SU-DHL-6 (cell line): ENCODE data around the gene E2F7.
A peak's percentile ranks its signal among the peaks of the same experiment; 100 is the strongest.

Experiments
- H2AFZ ChIP-seq: fragments of 200-600 bp; sonication (generic); 2 replicates; pipeline ENCODE4 v1.6.1; 2014; ENCODE audit warnings: low read depth, mild to moderate bottlenecking, moderate library complexity, mixed read lengths, antibody characterized with exemption, low read length; ENCODE audit not compliant: severe bottlenecking
- H3F3A ChIP-seq: fragments of 200-600 bp; shearing (Covaris generic); 2 replicates; pipeline ENCODE4 v1.6.0; 2016; ENCODE audit warnings: antibody characterized with exemption, mild to moderate bottlenecking; ENCODE audit not compliant: insufficient read depth
- H3K27ac ChIP-seq: fragments of 200-600 bp; sonication (generic); 2 replicates; pipeline ENCODE4 v1.5.1; 2016; ENCODE audit warnings: low read depth, mild to moderate bottlenecking, low read length, moderate library complexity, mixed read lengths
- H3K27me3 ChIP-seq: fragments of 200-600 bp; sonication (generic), shearing (Covaris generic); 2 replicates; pipeline ENCODE4 v1.6.0; 2014; ENCODE audit warnings: mild to moderate bottlenecking, low read length
- H3K36me3 ChIP-seq: fragments of 200-600 bp; sonication (generic); 2 replicates; pipeline ENCODE4 v1.6.1; 2014; ENCODE audit warnings: mild to moderate bottlenecking, low read length, mixed read lengths
- H3K4me2 ChIP-seq: fragments of 300-600, 200-600 bp; shearing (Covaris generic), sonication (generic); 2 replicates; pipeline ENCODE4 v1.6.0; 2014; ENCODE audit warnings: low read length, low read depth, mild to moderate bottlenecking; ENCODE audit not compliant: poor library complexity, severe bottlenecking
- H3K4me3 ChIP-seq: fragments of 200-600 bp; sonication (generic); 2 replicates; pipeline ENCODE4 v1.5.1; 2014; ENCODE audit warnings: antibody characterized with exemption, low read length, mild to moderate bottlenecking, mixed read lengths; ENCODE audit not compliant: insufficient read depth, poor library complexity, severe bottlenecking
- H3K79me2 ChIP-seq: fragments of 200-600 bp; sonication (generic); 2 replicates; pipeline ENCODE4 v1.6.1; 2014; ENCODE audit warnings: mild to moderate bottlenecking, low read length, moderate library complexity; ENCODE audit not compliant: insufficient read depth
- H3K9ac ChIP-seq: fragments of 200-600 bp; sonication (generic); 2 replicates; pipeline ENCODE4 v1.7.0; 2014; ENCODE audit warnings: mild to moderate bottlenecking, low read length
- H3K9me2 ChIP-seq: fragments of 200-600 bp; sonication (generic); replicated peaks from 2 replicates; pipeline ENCODE4 v1.6.1; 2014; ENCODE audit warnings: low read length; ENCODE audit not compliant: insufficient read depth
- H3K9me3 ChIP-seq: fragments of 200-600 bp; sonication (generic); 2 replicates; pipeline ENCODE4 v1.6.1; 2014; ENCODE audit warnings: low read length, mixed read lengths; ENCODE audit not compliant: insufficient read depth
- H4K20me1 ChIP-seq: fragments of 200-600 bp; sonication (generic); 2 replicates; pipeline ENCODE4 v1.6.1; 2014; ENCODE audit warnings: low read depth, mild to moderate bottlenecking, antibody characterized with exemption, low read length, moderate library complexity, mixed read lengths
- EZH2phosphoT487 ChIP-seq: fragments of 200-600 bp; sonication (generic), shearing (Covaris generic); conservative IDR thresholded peaks from 2 replicates; pipeline ENCODE4 v1.6.1; 2018; ENCODE audit warnings: mild to moderate bottlenecking, antibody characterized with exemption, low read length, moderate library complexity, mixed read lengths
- TF ChIP-seq, protein P1 (sequence below): fragments of 200-600 bp; sonication (generic); IDR thresholded peaks from one replicate; pipeline ENCODE4 v1.5.1; 2017; ENCODE audit warnings: antibody characterized with exemption, mild to moderate bottlenecking, low read length, moderate library complexity; ENCODE audit not compliant: insufficient read depth, poor library complexity, severe bottlenecking

The E2F7 gene

GRCh38 chr12:77054851-77055250, 10.5 kb downstream of the E2F7 start:
- Histone ChIP-seq H3K27ac (no peak overlapping the region), H3K36me3 (peaks cover 21% of the 10 kb centered on the region), H3K4me3 (no peak overlapping the region), H3K9me3 (no peaks in the 10 kb centered on the region), H2AFZ (no peak overlapping the region), H3K79me2 (peaks cover 8% of the 10 kb centered on the region; the same call in 1 of the 2 replicates), H3F3A (no peaks in the 10 kb centered on the region), H4K20me1 (no peaks in the 10 kb centered on the region), H3K4me2 (no peak overlapping the region), H3K9ac (no peak overlapping the region), H3K9me2 (no peaks in the 10 kb centered on the region), H3K27me3 (no peaks in the 10 kb centered on the region)
- no peak for TF ChIP-seq EZH2phosphoT487
- TF ChIP-seq, protein P1, sequence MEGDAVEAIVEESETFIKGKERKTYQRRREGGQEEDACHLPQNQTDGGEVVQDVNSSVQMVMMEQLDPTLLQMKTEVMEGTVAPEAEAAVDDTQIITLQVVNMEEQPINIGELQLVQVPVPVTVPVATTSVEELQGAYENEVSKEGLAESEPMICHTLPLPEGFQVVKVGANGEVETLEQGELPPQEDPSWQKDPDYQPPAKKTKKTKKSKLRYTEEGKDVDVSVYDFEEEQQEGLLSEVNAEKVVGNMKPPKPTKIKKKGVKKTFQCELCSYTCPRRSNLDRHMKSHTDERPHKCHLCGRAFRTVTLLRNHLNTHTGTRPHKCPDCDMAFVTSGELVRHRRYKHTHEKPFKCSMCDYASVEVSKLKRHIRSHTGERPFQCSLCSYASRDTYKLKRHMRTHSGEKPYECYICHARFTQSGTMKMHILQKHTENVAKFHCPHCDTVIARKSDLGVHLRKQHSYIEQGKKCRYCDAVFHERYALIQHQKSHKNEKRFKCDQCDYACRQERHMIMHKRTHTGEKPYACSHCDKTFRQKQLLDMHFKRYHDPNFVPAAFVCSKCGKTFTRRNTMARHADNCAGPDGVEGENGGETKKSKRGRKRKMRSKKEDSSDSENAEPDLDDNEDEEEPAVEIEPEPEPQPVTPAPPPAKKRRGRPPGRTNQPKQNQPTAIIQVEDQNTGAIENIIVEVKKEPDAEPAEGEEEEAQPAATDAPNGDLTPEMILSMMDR: no peak

DNA sequence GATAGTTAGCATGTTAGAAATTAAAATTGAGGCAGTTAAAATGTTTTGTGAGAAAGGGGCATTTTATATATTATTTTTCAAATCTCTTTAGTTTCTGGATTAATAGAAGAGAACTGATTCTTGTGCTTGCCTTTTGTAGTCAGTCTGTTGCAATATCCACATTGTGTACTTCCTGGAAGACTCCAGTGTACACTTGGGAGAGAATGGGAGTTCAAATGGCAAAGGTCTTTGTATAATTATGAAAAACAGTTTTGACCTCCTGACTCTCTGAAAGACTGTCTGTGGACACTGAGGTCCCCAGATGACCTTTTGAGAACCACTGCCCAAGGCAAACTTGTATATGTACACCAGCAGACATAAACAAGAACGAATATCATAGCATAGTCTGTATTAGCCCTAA, 12.1 kb downstream of the E2F7 start:
- no peak overlapping the region for H3K9ac ChIP-seq
- no peak overlapping the region for H3K27ac ChIP-seq
- no peak overlapping the region for H2AFZ ChIP-seq
- no peaks in the 10 kb centered on the region for H3K9me3 ChIP-seq
- no peak overlapping the region for H3K4me3 ChIP-seq
- H3K79me2 ChIP-seq: peaks cover 5% of the 10 kb centered on the region; the same call in 1 of the 2 replicates
- no peaks in the 10 kb centered on the region for H3K27me3 ChIP-seq
- H3K36me3 ChIP-seq: peaks cover 30% of the 10 kb centered on the region
- no peaks in the 10 kb centered on the region for H3F3A ChIP-seq
- no peaks in the 10 kb centered on the region for H3K9me2 ChIP-seq
- TF ChIP-seq, protein P1: no peak
- TF ChIP-seq EZH2phosphoT487: no peak
- H4K20me1 ChIP-seq: no peaks in the 10 kb centered on the region
- no peak overlapping the region for H3K4me2 ChIP-seq

GRCh38 chr12:77049767-77050353, 15.5 kb downstream of the E2F7 start:
- no peak overlapping the region for H3K4me3 ChIP-seq
- no peaks in the 10 kb centered on the region for H4K20me1 ChIP-seq
- H3K36me3 ChIP-seq: peaks cover 26% of the 10 kb centered on the region
- H3K27me3 ChIP-seq: no peaks in the 10 kb centered on the region
- H3K9me3 ChIP-seq: no peaks in the 10 kb centered on the region
- H2AFZ ChIP-seq: no peak overlapping the region
- H3K9ac ChIP-seq: no peak overlapping the region
- TF ChIP-seq, protein P1: peak; percentile 68
- TF ChIP-seq EZH2phosphoT487: no peak
- no peaks in the 10 kb centered on the region for H3K79me2 ChIP-seq
- no peaks in the 10 kb centered on the region for H3K9me2 ChIP-seq
- no peak overlapping the region for H3K27ac ChIP-seq
- no peaks in the 10 kb centered on the region for H3F3A ChIP-seq
- no peak overlapping the region for H3K4me2 ChIP-seq
